Measurements from ENCODE around the gene ARL15.

The ARL15 gene

GRCh38 chr5:54007827-54008777 lies 302.3 kb downstream of the ARL15 start:
- TF ChIP-seq CTCF (IDR thresholded peaks at IDR 0.05; ENCODE audit: insufficient read depth, missing control alignments): no peak
- no peak for FAIRE-seq
- no peak for DNase-seq (ENCODE audit: insufficient read length, low spot score)

- no peak for DNase-seq (ENCODE audit: insufficient read length, low spot score)
- FAIRE-seq: no peak
- no peak for TF ChIP-seq CTCF (IDR thresholded peaks at IDR 0.05; ENCODE audit: insufficient read depth, missing control alignments)
Observed at GRCh38 chr5:54004697-54005096, 305.7 kb downstream of the ARL15 start.

GRCh38 chr5:54002779-54003178 lies 307.6 kb downstream of the ARL15 start:
- no peak for FAIRE-seq
- no peak for DNase-seq (ENCODE audit: insufficient read length, low spot score)
- TF ChIP-seq CTCF (IDR thresholded peaks at IDR 0.05; ENCODE audit: insufficient read depth, missing control alignments): no peak

- TF ChIP-seq CTCF (IDR thresholded peaks at IDR 0.05; ENCODE audit: insufficient read depth, missing control alignments): no peak
- DNase-seq (ENCODE audit: insufficient read length, low spot score): no peak
Observed at GRCh38 chr5:54001976-54002775, 308.2 kb downstream of the ARL15 start.

GRCh38 chr5:54000011-54000410 lies 310.4 kb downstream of the ARL15 start:
- no peak for TF ChIP-seq CTCF (IDR thresholded peaks at IDR 0.05; ENCODE audit: insufficient read depth, missing control alignments)
- no peak for FAIRE-seq
- DNase-seq (ENCODE audit: insufficient read length, low spot score): no peak

More at GRCh38 chr5:54001976-54002775, 308.2 kb downstream of the ARL15 start:
- FAIRE-seq: no peak

- DNase-seq (ENCODE audit: insufficient read length, low spot score) (no peak), FAIRE-seq (no peak)
- no peak for TF ChIP-seq CTCF (IDR thresholded peaks at IDR 0.05; ENCODE audit: insufficient read depth, missing control alignments)
Observed at GRCh38 chr5:53997736-53998627, 312.4 kb downstream of the ARL15 start.

All from D721Med (cell line).